CD4-positive, alpha-beta memory T cell (primary cell): ENCODE measurements around the gene PLEKHO2. TPM values are rescaled to one million over a fixed set of nuclear protein-coding genes. Genes with fewer than 3 reads are reported as not detected.

ENCODE experiments used
- CTCF ChIA-PET: fragments of 350-600 bp; sonication (Branson Sonifier 250); formaldehyde crosslinking; loops from one replicate; lab custom pipeline; 2021; ENCODE audit warnings: inconsistent platforms; ENCODE audit not compliant: partially characterized antibody; lab: Charles Lee
- POLR2A ChIA-PET: fragments of 350-600 bp; sonication (Branson Sonifier 250); formaldehyde crosslinking; loops from one replicate; lab custom pipeline; 2021; ENCODE audit not compliant: partially characterized antibody; lab: Charles Lee
- DNase-seq, 5 donors: peaks; one replicate each; pipeline versions ENCODE4 v3.0.0 to v3.0.0-alpha.2; 2020 to 2022; ENCODE audit warnings: mixed read lengths in 1 of 5
- H3K27ac ChIP-seq: one replicate; pipeline ENCODE4 v1.7.0; 2013; ENCODE audit warnings: low read depth, low read length
- H3K27me3 ChIP-seq: 2 replicates; pipeline ENCODE4 v1.7.0; 2013; ENCODE audit warnings: mild to moderate bottlenecking, low read length, moderate library complexity; ENCODE audit not compliant: insufficient read depth
- H3K36me3 ChIP-seq: 2 replicates; pipeline ENCODE4 v1.7.0; 2013; ENCODE audit warnings: mild to moderate bottlenecking, low read length, moderate library complexity; ENCODE audit not compliant: insufficient read depth
- H3K4me1 ChIP-seq: 2 replicates; pipeline ENCODE4 v1.7.0; 2013; ENCODE audit warnings: mild to moderate bottlenecking, low read length, moderate library complexity; ENCODE audit not compliant: insufficient read depth
- H3K4me3 ChIP-seq, 2 donors: one replicate each; pipeline ENCODE4 v1.7.0; 2013; ENCODE audit warnings: low read length in 2 of 2, mild to moderate bottlenecking in 1 of 2
- H3K9me3 ChIP-seq, 2 donors: one replicate each; pipeline ENCODE4 v1.7.0; 2013; ENCODE audit warnings: low read length in 2 of 2, control low read depth in 1 of 2; ENCODE audit not compliant: control insufficient read depth in 1 of 2
- H3K27ac Mint-ChIP-seq, 7 donors: one replicate each; pipeline ENCODE4 v1.8.0; 2020 to 2021; ENCODE audit warnings: mixed read lengths in 7 of 7, mild to moderate bottlenecking in 6 of 7, inconsistent platforms in 3 of 7, moderate library complexity in 3 of 7
- H3K27me3 Mint-ChIP-seq, 2 donors: one replicate each; pipeline ENCODE4 v1.8.0; 2020 to 2021; ENCODE audit warnings: mixed read lengths in 2 of 2
- H3K36me3 Mint-ChIP-seq, 2 donors: one replicate each; pipeline ENCODE4 v1.8.0; 2020 to 2021; ENCODE audit warnings: mixed read lengths in 2 of 2, inconsistent platforms in 1 of 2, mild to moderate bottlenecking in 1 of 2
- H3K4me1 Mint-ChIP-seq, 4 donors: one replicate each; pipeline ENCODE4 v1.8.0; 2020 to 2021; ENCODE audit warnings: mixed read lengths in 4 of 4, mild to moderate bottlenecking in 1 of 4
- H3K4me3 Mint-ChIP-seq, 8 donors: one replicate each; pipeline ENCODE4 v1.8.0; 2020 to 2021; ENCODE audit warnings: mixed read lengths in 8 of 8, mild to moderate bottlenecking in 7 of 8, moderate library complexity in 6 of 8, inconsistent platforms in 3 of 8
- H3K9me3 Mint-ChIP-seq, 8 donors: one replicate each; pipeline ENCODE4 v1.8.0; 2020 to 2021; ENCODE audit warnings: mixed read lengths in 8 of 8, mild to moderate bottlenecking in 5 of 8, inconsistent platforms in 3 of 8, moderate library complexity in 1 of 8
- intact Hi-C: fragments of 100-400 bp; cut with micrococcal nuclease; formaldehyde crosslinking; loops from one replicate; pipeline ENCODE4 v1.15.1; 2023
- polyA plus RNA-seq, 2 donors: library from polyadenylated mRNA; unstranded; fragments of 300-500 nt; fragmentation: Illumina TruSeq; gene quantifications; one replicate each; pipeline ENCODE4 v1.2.3, GENCODE V29; 2021
- total RNA-seq, 2 experiments: library from RNA; stranded (reverse); gene quantifications; one replicate each; pipeline ENCODE4 v1.2.3, GENCODE V29; 2021

PLEKHO2 gene
- total and polyA plus RNA-seq, 4 experiments from 2014 or later, result 10.6 to 29.1 (median 23.4) TPM

- Histone ChIP-seq H3K27ac (peak overlapping the region; percentile 89), H3K36me3 (no peaks in the 10 kb centered on the region), H3K4me1 (peaks cover 74% of the 10 kb centered on the region), H3K4me3 (peak overlapping the region; percentile 53 to 59), H3K9me3 (no peaks in the 10 kb centered on the region), H3K27me3 (no peaks in the 10 kb centered on the region)
- H3K9me3 Mint-ChIP-seq, result no peaks in the 10 kb centered on the region
- no peaks in the 10 kb centered on the region for H3K36me3 Mint-ChIP-seq
- intact Hi-C loops, result loop anchor here (1.0 to 5.0 kb wide), 6 partner anchors 10 to 731 kb away; partner anchors contain the start of genes PLEKHO2 and PPIB
- peak overlapping the region; percentile 84 to 93 (median 86) for H3K4me3 Mint-ChIP-seq
- POLR2A ChIA-PET, result interaction anchor here (0.8 to 4.7 kb wide), 37 partner anchors 11 to 1702 kb away, joined by 3 to 331 read pairs (median 5); partner anchors contain the start of genes ANKDD1A, CIAO2A, CLPX and CSNK1G1
- peaks cover 53 to 73% (median 64%) of the 10 kb centered on the region in 4 donors for H3K4me1 Mint-ChIP-seq
- peak; percentile 94 to 98 (median 96) for DNase-seq
- CTCF ChIA-PET, result interaction anchor here (0.9 to 11.3 kb wide), 15 partner anchors 11 to 404 kb away, joined by 3 to 162 read pairs (median 12); partner anchors contain the start of genes CLPX, PIF1 and PLEKHO2
- peak overlapping the region; percentile 95 to 99 (median 98) for H3K27ac Mint-ChIP-seq
- H3K27me3 Mint-ChIP-seq, result no peaks in the 10 kb centered on the region
Observed at GRCh38 chr15:64893481-64894394, 52.0 kb downstream of the PLEKHO2 start.

- H3K9me3 Mint-ChIP-seq, result no peaks in the 10 kb centered on the region
- H3K4me1 ChIP-seq, result peaks cover 74% of the 10 kb centered on the region
Observed at GRCh38 chr15:64894395-64895056, 52.8 kb downstream of the PLEKHO2 start.

GRCh38 chr15:64895285-64896065, 53.8 kb downstream of the PLEKHO2 start:
- CTCF ChIA-PET, result interaction anchor here (0.6 to 11.3 kb wide), 16 partner anchors 10 to 290 kb away, joined by 3 to 162 read pairs (median 9); partner anchors contain the start of genes CLPX, PIF1 and PLEKHO2
- H3K4me3 Mint-ChIP-seq, result peak overlapping the region; percentile 84 to 93 (median 86)
- no peaks in the 10 kb centered on the region for H3K9me3 Mint-ChIP-seq
- H3K9me3 ChIP-seq, result no peaks in the 10 kb centered on the region
- peaks cover 74% of the 10 kb centered on the region for H3K4me1 ChIP-seq
- no peaks in the 10 kb centered on the region for H3K27me3 ChIP-seq
- H3K27ac Mint-ChIP-seq, result peak overlapping the region; percentile 95 to 99 (median 98)
- POLR2A ChIA-PET, result interaction anchor here (0.7 to 4.7 kb wide), 20 partner anchors 9 to 1391 kb away, joined by 3 to 331 read pairs (median 10); partner anchors contain the start of genes ANKDD1A, PIF1, PLEKHO2 and PPIB
- no peaks in the 10 kb centered on the region for H3K36me3 Mint-ChIP-seq
- intact Hi-C loops, result loop anchor here (1.0 to 2.0 kb wide), 4 partner anchors 10 to 733 kb away; partner anchors contain the start of genes PIF1 and PPIB
- DNase-seq, result peak; percentile 50 to 75 (median 52)
- no peaks in the 10 kb centered on the region for H3K27me3 Mint-ChIP-seq
- H3K4me1 Mint-ChIP-seq, result peaks cover 53 to 73% (median 64%) of the 10 kb centered on the region in 4 donors
- H3K36me3 ChIP-seq, result no peaks in the 10 kb centered on the region
- peak overlapping the region; percentile 38 to 59 for H3K4me3 ChIP-seq
- H3K27ac ChIP-seq, result peak overlapping the region; percentile 89

More at GRCh38 chr15:64894395-64895056, 52.8 kb downstream of the PLEKHO2 start:
- Histone ChIP-seq H3K4me3 (peak overlapping the region; percentile 53 to 59), H3K36me3 (no peaks in the 10 kb centered on the region), H3K27ac (peak overlapping the region; percentile 89), H3K27me3 (no peaks in the 10 kb centered on the region), H3K9me3 (no peaks in the 10 kb centered on the region)
- Mint-ChIP-seq H3K4me3 (peak overlapping the region; percentile 84 to 93 (median 86)), H3K36me3 (no peaks in the 10 kb centered on the region), H3K27ac (peak overlapping the region; percentile 95 to 99 (median 98)), H3K27me3 (no peaks in the 10 kb centered on the region), H3K4me1 (peaks cover 53 to 73% (median 64%) of the 10 kb centered on the region in 4 donors)
- intact Hi-C loops, result loop anchor here (1.0 to 5.0 kb wide), 8 partner anchors 11 to 732 kb away; partner anchors contain the start of genes PIF1, PLEKHO2 and PPIB
- POLR2A ChIA-PET, result interaction anchor here (0.7 to 4.7 kb wide), 30 partner anchors 10 to 1703 kb away, joined by 3 to 331 read pairs (median 7); partner anchors contain the start of genes ANKDD1A, PARP16, PIF1 and PLEKHO2
- peak; percentile 87 to 97 (median 93) for DNase-seq
- CTCF ChIA-PET, result interaction anchor here (0.9 to 11.3 kb wide), 18 partner anchors 10 to 403 kb away, joined by 3 to 162 read pairs (median 6); partner anchors contain the start of genes CLPX, PIF1 and PLEKHO2

GRCh38 chr15:64896371-64897069, 54.8 kb downstream of the PLEKHO2 start:
- no peak for DNase-seq
- POLR2A ChIA-PET, result interaction anchor here (1.4 to 4.7 kb wide), 2 partner anchors 15 to 58 kb away, joined by 3 to 188 read pairs; no protein-coding TSS in a partner anchor
- H3K27ac ChIP-seq, result peak overlapping the region; percentile 89
- no peaks in the 10 kb centered on the region for H3K27me3 ChIP-seq
- Mint-ChIP-seq H3K9me3 (peaks cover 0 to 8% (median 6%) of the 10 kb centered on the region in 8 donors), H3K4me1 (peaks cover 46 to 71% (median 60%) of the 10 kb centered on the region in 4 donors), H3K27ac (peak overlapping the region; percentile 95 to 99 (median 98)), H3K27me3 (no peaks in the 10 kb centered on the region), H3K4me3 (peak overlapping the region; percentile 84 to 93 (median 86)), H3K36me3 (peaks cover under 1 to 6% of the 10 kb centered on the region in 2 donors)
- H3K4me3 ChIP-seq, result peak overlapping the region in 1 of 2 donors; percentile 59
- CTCF ChIA-PET, result interaction anchor here (11.3 kb wide), 1 partner anchor 59 kb away, joined by 162 read pairs; the partner anchor contains the start of gene PLEKHO2
- H3K4me1 ChIP-seq, result peaks cover 67% of the 10 kb centered on the region
- no peaks in the 10 kb centered on the region for H3K36me3 ChIP-seq
- no peaks in the 10 kb centered on the region for H3K9me3 ChIP-seq
- intact Hi-C loops, result no loop called here

- Mint-ChIP-seq H3K4me3 (peak overlapping the region in 2 of 8 donors; percentile 17 to 57), H3K27ac (peak overlapping the region in 6 of 7 donors; percentile 71 to 99 (median 82)), H3K4me1 (peaks cover 44 to 71% (median 59%) of the 10 kb centered on the region in 4 donors), H3K36me3 (peaks cover 5 to 6% of the 10 kb centered on the region in 2 donors), H3K9me3 (peaks cover 0 to 11% (median 6%) of the 10 kb centered on the region in 8 donors), H3K27me3 (no peaks in the 10 kb centered on the region)
- H3K27ac ChIP-seq, result peak overlapping the region; percentile 89
- ChIA-PET CTCF (interaction anchor here (11.3 kb wide), 1 partner anchor 60 kb away, joined by 162 read pairs; the partner anchor contains the start of gene PLEKHO2), POLR2A (interaction anchor here (1.4 kb wide), 1 partner anchor 59 kb away, joined by 3 read pairs; no protein-coding TSS in a partner anchor)
- H3K36me3 ChIP-seq, result no peaks in the 10 kb centered on the region
- H3K9me3 ChIP-seq, result no peaks in the 10 kb centered on the region
- H3K4me3 ChIP-seq, result no peak overlapping the region
- intact Hi-C loops, result no loop called here
- no peaks in the 10 kb centered on the region for H3K27me3 ChIP-seq
- DNase-seq, result no peak
- H3K4me1 ChIP-seq, result peaks cover 67% of the 10 kb centered on the region
Observed at GRCh38 chr15:64897345-64897985, 55.8 kb downstream of the PLEKHO2 start.
